CD4-positive, alpha-beta T cell treated with Interleukin-4 for 4 hours (primary cell): Measurements from ENCODE around the gene XPNPEP1.

Experiments
- DNase-seq: peaks from one replicate; pipeline ENCODE4 v3.0.0-alpha.2; 2020

XPNPEP1 gene

DNA sequence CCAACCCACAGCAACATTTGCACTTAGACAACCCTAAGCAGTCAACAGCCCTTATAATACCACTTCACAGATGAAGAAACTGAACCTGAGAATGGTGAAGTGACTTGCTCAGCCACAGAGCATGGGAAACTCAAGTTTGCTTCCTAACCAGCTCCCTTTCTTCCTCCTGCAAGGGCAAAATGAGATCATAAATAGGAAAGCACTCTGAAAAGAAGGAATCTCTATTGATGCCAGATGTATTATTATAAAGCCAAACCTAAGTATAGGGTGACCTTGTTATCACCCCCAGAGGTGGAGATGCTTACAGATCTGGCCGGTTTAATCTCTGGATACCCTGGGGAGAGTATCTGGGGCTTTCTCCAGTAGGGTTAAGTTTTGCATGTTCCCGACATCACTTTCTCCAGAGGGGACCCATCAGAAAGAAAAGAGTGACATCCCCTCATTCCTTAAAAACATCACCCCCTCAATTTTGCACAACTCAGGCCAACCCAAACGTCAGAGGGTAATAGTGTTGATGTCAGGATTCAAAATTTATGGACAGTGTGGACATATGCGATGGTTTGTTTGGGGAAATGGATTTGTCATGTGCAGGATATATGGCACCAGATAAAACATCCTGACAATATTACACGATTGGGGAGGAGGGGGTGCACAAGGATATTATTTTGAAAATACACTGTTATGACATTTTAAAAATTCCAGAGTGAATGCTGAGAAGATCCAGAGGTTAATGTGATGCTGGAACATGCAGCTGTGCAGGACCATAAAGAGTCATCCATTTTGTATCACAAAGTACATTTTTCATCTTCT, 24.0 kb upstream of the XPNPEP1 start:
- no peak for DNase-seq

DNA sequence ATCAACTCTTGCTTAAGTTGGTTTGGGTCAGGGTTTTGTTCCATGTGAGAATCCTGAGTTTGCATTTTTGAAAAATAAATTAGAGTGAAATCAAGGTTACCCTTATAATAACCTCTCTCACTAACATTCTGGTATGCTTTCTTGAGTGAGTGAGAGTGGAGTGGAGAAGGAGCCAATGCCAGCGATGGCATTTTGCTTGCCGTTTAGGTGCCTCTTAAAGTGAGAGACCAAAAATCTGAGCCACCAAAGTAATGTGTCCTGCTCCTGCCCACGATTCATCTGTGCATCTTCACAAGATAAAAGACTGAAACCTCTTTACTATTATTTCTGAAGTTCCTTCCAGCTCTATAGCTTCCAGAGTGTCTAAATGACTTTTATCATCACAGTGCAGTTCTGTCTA, 23.4 kb upstream of the XPNPEP1 start:
- DNase-seq: no peak

GRCh38 chr10:109945473-109946177, 22.3 kb upstream of the XPNPEP1 start:
- DNase-seq: peak; percentile 23

- no peak for DNase-seq
Observed at GRCh38 chr10:109944613-109945012, 21.3 kb upstream of the XPNPEP1 start.

DNA sequence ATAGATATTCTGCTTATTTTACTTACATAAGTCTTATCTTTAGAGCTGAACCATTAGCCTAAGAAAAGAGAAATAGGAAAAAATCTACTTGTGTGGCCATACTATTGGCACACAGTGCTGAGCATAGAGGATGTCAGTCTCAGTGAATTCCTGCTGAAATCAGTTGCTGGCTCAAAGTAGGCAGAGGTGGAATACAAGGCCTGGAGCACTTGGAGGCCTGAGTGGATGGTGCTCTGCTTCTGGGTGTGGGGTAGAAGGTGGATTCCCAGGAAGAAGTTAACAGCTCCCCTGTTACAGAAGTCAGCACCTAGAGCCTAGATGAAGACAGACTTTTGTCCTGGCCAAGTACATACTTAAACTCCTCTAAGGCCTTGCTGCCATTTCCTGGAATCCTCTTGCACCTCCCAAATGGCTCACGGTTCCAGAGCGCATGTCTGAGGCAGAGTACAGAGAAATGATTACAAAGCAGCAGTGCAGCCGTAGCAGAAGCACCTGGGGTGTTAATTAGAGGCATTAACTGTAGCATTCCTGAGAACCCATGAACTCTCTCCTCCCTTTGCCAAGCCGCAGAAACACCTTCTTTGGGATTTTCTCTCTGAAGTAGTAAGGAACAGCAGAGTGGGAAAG, 18.0 kb upstream of the XPNPEP1 start:
- no peak for DNase-seq

GRCh38 chr10:109940553-109940952, 17.2 kb upstream of the XPNPEP1 start:
- DNase-seq: no peak

GRCh38 chr10:109940117-109940516, 16.8 kb upstream of the XPNPEP1 start:
- DNase-seq: no peak

DNA sequence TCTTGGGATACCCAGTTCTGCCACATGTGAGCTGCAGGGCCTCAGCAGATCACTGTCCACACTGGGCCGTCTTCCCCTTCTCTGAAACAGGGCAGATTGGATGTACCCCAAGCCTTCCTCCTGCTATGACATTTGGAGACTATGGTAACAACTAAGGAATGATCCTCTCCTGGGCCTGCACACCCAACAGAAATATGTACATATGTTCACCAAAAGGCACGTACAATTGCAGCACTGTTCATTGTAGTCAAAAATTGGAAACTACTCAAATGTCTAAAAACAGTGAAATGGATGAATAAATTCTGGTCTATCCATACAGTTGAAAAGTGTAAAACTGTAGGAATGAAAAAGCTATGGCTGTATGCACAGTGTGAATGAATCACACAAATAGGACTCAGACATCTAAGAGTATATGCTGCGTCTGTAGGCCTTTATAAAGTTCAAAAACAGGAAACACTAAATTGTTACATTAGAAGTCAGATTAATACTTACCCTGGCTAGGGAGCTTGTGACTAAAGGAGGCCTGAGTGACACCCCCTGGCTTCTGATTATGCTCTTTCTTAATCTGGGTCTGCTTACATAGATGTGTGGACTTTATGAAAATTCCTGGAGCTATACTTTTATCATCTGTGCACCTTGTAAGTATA, 16.1 kb upstream of the XPNPEP1 start:
- peak; percentile 15 for DNase-seq

- no peak for DNase-seq
Observed at GRCh38 chr10:109937460-109938065, 14.3 kb upstream of the XPNPEP1 start.

DNA sequence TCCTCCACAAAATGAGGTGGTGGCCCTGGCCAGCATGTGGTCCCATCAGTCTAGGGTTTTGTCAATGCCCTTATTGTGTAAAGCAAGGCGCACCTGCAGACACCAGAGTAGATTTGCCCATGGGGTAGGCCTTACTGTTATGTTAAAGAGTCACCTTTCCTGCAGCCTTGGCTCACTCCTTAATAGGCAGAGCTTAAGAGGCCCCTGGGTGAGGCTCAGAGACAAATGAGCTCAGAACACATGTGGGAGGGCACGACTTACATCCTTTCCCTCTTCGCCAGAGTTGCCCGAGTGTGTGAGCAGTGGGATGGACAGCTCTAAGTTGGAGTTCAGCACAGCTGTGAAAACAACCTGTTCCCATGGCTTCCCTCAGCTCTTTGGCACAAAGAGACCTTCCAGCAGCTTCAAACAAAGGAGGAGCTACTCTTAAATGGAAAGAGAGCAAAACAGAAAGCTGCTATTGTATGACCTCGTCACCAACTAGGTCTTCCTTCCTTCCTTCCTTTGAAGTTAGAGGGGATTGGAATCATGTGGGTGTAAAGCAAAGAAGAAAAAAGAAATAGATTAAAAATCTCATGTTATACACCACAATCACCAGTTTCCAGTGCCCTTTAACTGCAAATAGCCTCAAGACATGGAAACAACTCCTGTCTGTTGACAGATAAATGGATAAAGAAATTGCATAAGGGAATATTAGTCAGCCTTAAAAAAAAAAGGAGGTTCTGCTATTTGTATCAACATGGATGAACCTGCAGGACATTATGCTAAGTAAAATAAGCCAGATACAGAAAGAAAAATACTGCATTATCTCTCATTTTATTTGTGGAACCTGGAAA, 11.9 kb upstream of the XPNPEP1 start:
- peak; percentile 25 for DNase-seq

- peak; percentile 41 for DNase-seq
Observed at GRCh38 chr10:109933984-109934565, 10.8 kb upstream of the XPNPEP1 start.

DNA sequence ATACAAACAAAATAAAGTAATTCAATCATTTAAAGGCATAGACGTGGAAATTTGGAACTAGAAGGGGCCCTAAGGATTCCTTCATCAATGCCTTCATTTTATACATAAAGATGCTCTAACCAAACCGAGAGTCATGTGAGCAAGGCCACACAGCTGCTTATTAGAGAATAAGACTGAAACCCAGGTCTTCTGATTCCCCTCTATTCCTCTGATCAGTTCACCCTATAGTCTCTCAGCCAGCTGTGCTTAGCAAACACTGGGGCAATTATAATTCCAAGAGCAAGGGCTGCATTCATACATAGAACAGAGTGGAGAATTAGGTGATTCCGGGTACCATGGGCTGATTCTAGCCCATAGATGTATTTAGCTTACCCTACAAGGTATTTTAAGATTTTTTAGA, 9.7 kb upstream of the XPNPEP1 start:
- DNase-seq: no peak

DNA sequence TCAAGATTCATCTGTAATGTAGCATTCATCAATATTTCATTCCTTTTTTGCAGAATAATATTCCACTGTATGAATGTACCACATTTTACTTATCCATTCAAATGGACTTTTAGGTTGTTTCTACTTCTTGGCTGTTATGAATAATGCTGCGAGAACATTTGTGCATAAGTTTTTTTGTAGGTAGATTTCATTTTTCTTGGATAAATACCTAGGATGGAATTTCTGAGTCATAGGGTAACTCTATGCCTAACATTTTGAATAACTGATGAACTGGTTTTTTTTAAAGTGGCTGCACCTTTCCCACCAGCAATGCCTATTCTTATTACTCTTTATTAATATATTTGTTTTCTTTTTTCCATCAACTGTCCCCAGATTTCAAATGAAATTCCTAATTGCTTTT, 9.1 kb upstream of the XPNPEP1 start:
- DNase-seq: no peak

DNA sequence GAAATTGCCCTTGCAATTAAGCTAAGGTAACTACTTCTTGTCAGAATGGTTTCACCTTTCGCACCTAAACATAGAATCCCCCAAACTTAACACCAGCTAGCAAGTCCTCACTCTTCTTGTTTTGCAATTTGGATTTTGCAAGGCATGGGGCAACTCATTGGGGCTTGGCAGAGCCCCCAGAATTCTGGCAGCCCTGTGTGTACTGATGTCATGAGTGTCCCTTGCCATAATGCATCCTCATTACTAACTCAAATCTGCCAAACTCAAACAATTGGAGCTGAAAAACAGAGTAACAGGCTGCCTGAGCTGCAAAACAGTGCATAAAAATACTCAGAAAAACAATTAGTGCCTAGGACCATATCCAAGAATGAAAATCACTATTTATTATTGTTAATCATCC, 7.9 kb upstream of the XPNPEP1 start:
- no peak for DNase-seq

DNA sequence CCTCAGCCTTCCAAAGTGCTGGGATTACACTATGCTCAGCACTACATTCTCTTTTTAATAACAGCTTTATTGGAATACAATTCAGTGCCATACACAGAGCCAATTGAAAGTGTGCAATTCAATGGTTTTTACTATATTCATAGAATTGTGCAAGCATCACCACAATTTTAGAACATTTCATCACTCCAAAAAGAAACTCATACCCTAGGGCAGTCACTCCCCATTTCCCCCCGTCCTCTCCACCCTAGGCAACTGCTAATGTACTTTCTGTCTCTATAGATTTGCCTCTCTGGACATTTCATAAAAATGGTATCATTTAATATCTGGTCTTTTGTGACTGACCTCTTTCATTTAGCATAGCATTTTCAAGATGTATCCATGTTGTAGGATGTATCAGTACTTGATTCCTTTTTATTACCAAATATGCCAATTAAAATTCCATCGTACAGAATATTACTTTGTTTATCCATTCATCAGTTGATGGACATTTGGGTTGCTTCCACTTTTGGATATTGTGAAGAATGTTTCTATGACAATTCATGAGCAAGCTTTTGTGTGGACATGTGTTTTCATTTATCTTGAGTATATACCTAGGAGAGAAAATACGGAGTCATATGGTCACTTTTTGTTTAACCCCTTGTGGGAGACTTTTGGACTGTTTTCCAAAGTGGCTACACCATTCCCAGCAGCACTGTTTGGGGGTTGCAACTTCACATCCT, 6.3 kb upstream of the XPNPEP1 start:
- no peak for DNase-seq

DNA sequence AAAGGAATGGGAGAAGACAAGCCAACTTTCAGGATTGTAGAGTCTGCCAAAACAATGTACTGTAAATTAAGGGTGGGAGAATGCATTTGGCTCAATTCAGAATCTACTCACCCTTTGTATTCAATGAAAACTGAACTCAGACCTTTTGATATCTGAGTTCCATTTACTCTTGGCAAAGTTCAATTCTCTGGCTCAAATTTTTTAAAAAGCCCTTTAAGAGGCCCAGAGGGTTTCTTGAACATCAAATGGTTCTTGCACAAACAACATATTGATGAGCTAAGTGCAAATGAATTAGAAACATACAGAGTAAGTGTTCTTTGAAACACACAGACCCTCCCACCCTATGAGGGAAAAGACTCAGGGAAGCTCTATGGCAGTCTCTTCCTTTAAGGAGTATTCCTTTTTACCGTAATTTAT, 5.2 kb upstream of the XPNPEP1 start:
- DNase-seq: no peak

GRCh38 chr10:109926825-109927224, 3.5 kb upstream of the XPNPEP1 start:
- no peak for DNase-seq

- no peak for DNase-seq
Observed at GRCh38 chr10:109926061-109926745, 2.9 kb upstream of the XPNPEP1 start.

- no peak for DNase-seq
Observed at GRCh38 chr10:109924967-109925620, 1.8 kb upstream of the XPNPEP1 start.

GRCh38 chr10:109924087-109924486, 776 bp upstream of the XPNPEP1 start:
- no peak for DNase-seq
